HG03045 (cell line): ENCODE measurements around the gene CSTB.

Experiments
- ATAC-seq: cut with Tn5 transposase; IDR thresholded peaks from one replicate; pipeline ENCODE4 v1.9.1; 2021; ENCODE audit warnings: mild to moderate bottlenecking, moderate library complexity; ENCODE audit not compliant: unreplicated experiment

Gene CSTB

DNA sequence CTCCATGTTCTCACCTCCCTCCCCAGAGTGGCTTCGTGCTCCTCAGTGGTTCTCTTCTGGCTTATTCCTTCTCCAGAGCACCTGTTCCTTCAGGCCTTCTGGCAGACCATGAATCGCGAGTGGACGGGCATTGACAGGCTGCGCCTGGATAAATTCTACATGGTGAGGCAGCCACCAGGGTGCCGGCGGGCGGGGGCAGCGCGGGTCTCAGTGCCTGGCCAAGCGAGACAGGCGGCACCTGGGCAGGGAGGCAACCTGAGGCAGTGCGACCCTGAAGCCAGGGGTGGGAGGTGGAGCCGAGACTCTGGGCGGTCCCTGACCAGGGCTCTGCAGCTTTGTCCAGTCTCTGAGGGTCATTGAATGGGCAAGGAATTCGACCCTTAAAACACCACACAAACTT is 17.1 kb upstream of the CSTB start:
- no peak for ATAC-seq

DNA sequence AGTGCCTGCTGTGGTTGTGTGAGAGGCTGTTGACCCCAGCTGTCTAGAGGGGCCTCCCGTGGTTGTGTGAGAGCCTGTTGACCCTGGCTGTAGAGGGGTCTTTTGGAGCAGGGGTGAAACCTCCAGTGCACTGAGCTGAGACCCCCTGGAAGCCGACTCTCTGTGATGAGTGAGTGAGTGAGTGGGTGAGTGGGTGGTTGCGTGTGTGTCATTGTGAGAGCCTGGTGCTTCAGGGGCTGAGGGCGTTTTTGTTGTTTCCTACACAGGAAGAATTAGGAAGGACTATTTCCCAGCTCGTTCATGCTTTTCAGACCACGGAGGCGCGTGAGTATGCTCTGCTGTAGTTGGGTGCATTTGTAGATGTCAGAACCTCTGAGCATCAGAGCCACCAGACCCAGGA is 16.3 kb upstream of the CSTB start:
- no peak for ATAC-seq

DNA sequence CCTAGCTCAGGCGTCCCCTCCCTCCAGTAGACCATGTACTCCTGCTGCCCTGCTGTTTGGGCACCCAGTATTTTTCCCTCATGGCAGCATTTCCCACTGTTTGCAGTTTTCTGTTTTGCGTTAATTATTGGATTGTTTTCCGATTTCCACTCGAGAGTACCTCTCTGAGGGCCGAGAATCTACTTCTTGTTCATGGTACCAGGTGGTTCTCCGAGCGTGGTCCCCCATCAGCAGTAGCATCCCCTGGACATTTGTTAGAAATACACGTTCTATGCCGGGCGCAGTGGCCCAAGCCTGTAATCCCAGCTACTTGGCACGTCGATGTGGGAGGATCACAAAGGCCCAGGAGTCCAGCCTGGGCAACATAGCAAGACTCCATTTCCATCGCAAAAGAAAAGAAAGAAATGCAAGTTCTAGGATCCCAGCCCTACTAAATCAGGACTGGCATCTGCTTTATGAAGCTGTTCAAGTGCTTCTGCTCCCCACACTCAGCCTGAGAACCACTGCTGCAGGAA is 14.0 kb upstream of the CSTB start:
- no peak for ATAC-seq

DNA sequence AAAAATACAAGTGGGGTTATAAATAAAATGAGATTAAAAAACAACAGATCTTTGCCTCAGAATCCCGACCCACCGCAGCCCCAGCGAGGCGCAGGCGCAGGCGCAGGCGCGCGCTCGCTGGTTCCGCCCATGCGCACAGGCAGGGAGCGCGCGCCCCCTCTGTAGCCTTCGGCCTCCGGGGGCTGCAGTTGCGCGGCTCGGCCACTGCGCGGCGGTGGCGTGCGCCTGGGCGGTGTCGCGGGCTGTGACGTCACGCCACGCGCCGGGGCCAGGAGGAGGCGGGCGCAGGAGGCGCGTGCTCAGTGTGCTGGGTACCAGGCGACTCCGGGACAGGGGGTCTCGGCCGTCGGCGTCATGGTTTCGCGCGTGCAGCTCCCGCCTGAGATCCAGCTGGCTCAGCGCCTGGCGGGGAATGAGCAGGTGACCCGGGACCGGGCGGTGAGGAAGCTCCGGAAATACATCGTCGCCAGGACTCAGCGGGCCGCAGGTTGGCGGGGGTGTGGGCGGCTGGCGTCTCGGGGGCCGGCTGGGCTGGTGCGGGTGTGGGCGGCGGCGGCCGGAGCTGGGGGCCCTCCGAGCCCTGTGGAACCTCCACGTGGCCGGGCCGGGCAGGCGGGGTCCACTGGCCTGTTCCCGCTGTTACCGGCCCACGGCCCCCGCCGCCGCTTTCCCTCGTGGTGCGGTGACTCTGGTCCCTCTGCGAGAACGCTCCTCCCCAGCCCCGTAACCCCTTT is 13.3 kb upstream of the CSTB start, which contains the start of gene RRP1:
Gene RRP1, plus strand, starts transcription at position 302 of the 734 bp plus-strand sequence. Its CDS starts 53 bp downstream, at position 355.
- ATAC-seq = peak; percentile 82

DNA sequence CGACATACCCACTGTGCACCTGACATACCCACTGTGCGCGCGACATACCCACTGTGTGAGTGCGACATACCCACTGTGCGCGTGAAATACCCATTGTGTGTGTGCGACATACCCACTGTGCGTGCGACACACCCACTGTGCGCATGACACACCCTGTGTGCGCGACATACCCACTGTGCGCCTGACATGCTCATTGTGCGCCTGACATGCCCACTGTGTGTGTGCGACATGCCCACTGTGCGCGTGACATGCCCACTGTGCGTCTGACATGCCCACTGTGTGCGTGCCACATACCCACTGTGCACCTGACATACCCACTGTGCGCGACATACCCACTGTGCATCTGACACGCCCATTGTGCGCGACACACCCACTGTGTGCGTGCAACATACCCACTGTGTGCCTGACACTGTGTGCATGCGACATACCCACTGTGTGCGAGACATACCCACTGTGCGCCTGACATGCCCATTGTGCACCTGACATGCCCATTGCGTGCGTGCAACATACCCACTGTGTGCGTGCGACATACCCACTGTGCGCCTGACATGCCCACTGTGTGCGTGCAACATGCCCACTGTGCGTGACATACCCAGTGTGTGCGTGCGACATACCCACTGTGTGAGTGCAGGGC is 10.8 kb upstream of the CSTB start:
- no peak for ATAC-seq

DNA sequence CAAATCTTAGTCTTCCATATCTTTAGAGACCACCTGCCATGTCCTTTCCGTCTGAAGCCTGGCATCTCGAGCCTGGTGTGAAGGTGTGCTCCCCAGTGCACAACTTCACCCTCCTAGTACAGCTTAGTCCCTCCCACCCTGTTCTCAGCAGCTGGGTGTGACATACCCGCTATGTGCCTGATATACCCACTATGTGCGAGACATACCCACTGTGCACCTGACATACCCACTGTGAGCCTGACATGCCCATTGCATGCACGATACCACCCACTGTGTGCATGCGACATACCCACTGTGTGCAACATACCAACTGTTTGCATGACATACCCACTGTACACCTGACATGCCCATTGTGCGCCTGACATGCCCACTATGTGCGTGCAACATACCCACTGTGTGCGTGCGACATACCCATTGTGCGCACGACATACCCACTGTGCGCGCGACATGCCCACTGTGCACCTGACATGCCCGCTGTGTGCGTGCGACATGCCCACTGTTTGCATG is 10.2 kb upstream of the CSTB start:
- ATAC-seq = no peak

DNA sequence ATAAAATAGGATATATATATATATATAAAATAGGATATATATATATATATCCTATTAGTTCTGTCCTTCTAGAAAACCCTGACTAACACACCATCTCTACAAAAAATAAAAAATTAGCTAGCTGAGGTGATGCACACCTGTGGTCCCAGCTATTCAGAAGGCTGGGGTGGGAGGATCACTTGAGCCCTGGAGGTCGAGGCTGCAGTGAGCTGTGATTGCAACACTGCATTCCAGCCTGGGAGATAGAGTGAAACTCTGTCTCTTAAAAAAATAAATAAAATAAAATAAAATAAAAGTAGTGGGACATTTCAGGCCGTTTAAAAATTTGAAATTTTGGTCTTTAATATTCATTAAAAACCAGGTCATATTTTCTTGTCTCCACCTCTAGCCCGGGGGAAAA is 9.0 kb upstream of the CSTB start:
- ATAC-seq = no peak

DNA sequence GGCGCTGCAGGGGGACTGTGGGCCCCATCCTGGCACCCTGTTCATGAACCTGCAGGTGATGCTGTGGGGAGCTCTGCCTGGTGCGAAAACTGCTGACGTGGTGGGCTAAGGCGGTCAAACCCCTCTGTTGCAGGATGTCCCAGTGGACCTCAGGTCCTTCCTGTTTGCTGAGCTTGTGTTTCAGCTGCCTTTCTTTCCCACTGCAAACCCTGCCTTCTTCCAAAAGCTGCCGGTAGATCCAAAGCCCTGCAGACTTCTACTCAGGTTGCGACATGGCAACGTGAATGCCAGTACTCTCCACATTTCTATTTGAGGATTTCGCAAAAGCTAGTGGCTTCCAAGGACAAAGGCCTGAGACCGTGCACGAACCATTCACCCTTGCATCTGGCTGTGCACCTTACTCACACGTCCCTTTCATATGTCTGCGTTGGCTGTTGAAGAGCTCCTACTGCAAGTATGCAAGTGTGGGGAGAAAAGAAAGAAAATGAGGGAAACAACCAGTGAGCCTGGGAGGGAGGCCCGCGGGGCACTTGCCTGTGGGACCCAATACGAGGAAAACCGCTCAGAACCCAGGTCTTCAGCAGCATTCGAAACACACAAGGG is 7.1 kb upstream of the CSTB start:
- no peak for ATAC-seq

DNA sequence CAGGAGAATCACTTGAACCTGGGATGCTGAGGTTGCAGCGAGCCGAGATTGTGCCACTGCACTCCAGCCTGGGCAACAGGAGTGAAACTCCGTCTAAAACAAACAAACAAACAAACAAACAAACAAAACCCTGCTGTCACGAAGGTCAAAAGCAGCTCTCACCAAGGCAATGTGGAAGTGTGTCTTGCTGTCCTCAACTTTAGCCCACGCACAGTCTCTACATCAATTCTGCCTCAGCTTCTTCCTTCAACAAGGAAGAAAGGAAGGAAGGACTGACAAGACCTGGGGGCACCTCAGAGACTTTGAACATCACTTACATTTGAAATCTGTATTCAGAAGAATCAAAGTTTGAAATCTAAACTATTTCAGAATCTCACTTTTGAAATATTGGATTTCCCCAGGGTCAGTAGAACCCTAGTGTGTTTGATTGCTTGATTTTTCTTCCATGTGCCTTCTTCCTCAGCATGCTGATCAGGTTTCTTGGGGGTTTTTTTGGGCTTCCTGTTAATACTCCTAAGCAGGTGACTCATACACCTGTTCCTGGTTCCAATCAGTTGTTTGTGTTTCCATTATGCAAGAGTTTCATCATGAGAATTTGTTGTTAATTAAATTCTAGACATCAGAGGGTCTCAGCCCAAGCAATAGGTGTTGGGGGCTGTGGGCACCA is 6.5 kb upstream of the CSTB start:
- ATAC-seq = no peak

DNA sequence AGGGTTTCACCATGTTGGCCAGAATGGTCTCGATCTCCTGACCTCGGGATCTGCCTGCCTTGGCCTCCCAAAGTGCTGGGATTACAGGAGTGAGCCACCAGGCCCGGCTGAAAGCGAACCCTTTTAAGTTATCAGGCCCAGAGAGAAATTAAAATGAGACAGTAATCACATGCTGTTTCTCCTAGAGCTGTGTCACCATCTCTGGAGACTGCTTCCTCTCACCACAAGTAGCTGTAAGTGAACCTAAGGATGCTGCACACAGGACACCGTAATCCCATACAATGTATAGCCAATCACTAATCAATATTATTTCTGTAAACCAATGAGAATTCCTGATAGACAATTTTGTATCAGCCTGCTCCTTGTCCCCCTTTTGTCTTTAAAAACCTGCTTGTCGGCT is 5.7 kb upstream of the CSTB start:
- no peak for ATAC-seq

DNA sequence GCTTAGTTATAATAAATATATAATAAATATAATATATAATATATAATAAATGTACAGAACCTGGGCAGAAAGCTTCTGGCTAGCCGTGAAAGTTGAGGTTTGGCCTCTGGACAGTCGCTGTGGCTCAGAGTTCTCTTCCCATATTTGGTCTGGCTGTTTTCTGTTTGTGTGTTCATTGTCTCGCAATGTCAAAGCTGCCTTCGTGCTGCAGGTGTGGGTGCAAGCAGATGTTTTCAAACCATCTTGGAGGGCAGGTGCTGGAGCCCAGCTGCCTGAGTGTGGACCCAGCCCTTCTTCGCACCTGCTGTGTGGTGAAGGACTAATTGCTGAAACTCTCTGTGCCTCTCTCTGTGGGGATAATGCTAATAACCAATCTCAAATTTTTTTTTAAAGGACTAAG is 3.6 kb upstream of the CSTB start:
- ATAC-seq = no peak

DNA sequence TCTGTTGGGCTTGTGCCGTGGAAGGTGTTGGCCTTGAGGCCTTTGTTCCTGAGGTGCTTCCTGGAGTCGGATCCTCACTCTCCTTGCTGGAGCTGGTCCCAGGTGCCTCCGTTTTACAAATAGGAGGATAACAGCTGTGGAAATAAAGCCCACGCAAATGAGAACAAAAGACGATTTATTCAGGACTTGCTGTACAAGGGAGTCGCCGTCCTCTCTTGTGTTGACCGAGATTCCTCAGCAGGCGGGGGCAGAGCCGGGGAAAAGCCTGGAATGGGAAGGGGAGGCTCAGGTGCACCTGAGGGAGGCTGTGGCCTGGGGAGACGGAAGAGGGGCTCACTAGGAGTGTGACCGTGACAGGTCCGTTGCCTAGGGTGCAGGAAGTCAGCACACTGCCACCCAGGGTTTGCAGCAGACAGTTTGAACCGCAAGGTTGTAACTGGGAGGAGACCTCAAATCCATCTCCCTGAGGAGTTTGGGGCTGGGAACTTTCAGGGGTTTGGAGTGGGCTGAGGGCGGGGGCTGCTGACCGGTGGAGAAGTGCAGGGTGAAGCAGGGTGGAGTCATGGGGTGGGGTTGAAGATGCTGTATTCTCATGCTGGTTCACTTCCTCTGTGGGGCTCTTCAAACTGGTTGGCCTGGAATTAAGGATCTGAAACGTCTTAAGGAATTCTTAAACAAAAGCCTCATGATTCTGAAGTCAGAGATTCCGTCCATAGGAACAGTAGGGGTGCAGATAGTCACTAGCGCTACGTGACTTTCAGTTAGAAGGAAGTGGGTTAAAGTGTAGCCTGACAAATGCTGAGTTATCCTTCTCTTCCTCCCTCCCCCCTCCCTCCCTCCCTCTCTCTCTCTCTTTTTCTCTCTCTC is 2.6 kb upstream of the CSTB start:
- ATAC-seq = no peak

DNA sequence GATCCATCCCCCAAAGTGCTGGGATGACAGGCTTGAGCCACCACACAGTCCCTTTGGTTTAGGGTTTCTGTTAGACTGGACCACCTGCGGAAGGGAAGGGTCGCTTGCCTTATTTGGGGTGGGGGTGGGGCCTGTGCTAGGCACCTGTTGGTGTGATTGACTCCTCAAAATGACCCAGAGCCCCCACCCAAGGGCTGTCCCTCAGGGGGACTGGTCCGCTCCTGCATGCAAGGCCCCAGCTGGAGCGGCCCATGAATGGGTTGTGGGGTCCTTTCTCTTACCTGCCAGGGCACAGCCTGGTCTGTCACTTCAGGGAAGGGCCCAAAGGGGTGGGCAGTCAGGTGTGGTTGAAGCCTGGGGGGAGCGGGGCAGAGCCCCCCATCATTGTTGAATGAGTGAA is 1.8 kb upstream of the CSTB start:
- ATAC-seq = no peak

DNA sequence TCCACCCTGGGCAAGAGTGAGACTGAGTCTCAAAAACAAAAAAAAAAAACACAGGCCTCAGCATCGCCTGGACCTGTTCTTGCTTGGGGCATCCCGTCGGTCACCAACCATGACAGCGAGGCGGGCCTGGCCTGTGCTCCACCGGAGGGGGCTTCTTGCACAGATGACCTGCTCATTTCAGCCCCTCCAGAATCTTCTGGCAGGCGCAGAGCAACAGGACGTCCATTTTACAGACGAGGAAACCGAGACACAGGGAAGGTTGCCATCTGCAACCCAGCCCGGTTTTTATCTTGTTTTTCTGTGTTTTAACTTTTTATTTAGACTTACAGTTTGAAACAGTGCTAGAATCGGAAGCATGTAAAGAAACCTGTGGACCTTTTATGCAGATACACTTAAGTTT is 918 bp downstream of the CSTB start:
- no peak for ATAC-seq

DNA sequence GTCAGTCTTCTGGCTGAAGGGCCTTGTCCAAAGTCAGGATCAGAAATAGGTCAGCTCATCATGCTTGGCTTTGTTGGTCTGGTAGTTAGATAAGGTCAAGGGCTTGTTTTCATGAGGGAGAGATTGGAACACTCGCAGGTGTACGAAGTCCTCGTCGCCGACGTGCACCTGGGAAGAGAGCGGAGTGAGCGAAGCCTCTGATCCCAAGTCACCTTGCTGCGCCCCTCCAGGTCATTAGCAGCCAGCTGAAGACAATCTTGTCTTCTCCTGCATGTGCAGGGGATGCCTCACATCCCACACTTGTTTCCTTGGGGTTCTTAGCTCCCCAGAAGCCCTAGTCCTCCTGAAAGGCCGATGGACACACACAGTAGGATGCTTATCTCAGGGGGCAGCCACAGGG is 1.9 kb downstream of the CSTB start:
- ATAC-seq = no peak

DNA sequence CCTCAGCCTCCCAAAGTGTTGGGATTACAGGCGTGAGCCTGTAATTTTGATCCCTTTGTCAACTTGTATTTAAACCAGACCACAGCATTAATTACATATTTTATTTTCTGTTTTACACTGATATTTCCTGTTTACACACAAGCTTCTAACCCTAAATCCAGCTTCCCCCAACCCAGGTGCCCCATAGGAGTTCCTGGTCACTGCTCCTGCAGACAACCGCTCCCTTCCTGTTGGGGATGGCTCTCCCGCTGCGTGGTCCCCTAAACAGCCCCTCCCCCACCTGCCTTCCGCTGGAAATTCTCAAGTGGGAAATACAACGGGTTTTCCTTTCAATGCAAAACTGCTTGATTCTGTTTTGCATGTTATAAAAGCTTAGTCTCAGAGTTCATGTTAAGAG is 3.7 kb downstream of the CSTB start:
- ATAC-seq = no peak

DNA sequence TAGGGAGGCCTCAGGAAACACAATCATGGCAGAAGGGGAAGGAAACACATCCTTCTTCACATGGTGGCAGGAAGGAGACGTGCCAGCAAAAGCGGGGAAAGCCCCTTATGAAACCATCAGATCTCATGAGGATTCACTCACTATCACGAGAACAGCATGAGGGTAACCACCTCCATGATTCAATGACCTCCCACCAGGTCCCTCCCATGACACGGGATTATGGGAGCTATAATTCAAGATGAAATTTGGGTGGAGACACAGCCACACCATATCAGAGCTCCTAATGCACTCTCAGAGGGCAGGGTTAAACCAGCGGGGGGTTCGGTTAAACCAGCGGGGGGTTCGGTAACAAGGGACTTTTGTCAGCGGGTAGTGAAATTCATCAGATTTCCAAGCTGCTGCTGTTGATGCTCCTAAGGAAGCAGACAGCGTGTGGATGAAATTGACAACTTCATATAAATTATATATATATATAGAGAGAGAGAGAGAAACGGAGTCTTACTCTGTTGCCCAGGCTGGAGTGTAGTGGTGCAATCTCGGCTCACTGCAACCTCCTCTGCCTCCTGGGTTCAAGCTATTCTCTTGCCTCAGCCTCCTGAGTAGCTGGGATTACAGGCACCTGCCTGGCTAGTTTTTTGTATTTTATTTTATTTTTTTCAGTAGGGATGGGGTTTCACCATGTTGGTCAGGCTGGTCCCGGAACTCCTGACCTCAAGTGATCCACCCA is 4.2 kb downstream of the CSTB start:
- ATAC-seq = no peak

DNA sequence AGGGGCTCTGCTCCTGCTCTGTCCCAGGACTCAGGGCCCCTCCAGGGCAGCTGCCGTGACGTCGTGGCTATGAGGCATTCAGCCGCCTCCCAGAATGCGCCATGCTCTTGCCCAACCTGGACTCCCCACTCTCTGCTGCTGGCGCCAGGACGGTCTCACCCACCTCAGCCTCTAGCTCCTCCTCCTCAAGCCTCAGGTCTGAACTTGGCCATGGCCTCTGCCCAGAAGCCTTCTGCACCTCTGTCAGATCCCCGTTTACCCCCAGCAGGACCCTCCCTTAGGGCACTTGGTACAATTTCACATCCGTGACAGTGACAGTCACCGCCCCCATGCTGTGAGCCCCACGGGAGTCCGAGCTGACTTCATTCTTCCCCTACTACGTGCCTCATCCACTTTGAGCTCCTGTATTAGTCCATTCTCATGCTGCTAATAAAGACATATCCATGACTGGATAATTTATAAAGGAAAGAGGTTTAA is 4.9 kb downstream of the CSTB start:
- ATAC-seq = no peak

DNA sequence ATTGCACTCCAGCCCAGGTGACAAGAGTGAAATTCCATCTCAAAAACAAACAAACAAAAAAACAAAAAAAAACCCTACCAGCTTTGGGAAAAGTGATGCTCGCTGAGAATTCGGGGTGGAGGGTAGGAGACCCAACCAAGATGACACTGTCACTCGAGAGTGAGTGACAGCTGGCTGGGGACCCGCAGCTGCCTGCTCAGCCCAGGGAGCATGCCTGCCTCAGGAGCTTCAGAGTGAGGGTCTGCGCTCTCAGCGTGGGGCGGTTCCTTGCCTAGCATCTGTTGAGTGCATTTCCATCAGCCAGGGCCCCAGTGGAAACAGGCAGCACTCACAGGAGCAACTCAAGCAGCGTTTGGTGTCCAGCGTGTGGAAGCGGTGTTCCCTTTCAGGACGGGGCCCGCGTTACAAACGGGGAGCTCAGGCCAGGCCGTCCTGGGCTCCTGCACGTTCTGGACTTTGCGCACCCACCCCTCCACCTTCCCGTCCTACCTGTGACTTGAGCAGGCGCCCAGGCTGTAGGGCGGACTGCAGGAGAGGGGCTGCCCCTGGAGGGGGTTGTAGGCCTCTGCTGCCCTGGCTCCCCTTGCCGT is 5.9 kb downstream of the CSTB start:
- no peak for ATAC-seq
